GM18870 (cell line): Measurements from ENCODE around the gene OR52H1.
"Not testable (repeated sequence)": the region's sequence is repeated elsewhere in the genome, so short reads cannot be mapped to it uniquely, and the experiment has no call there.

Experiments
- ATAC-seq: cut with Tn5 transposase; IDR thresholded peaks from one replicate; pipeline ENCODE4 v1.9.1; 2021; ENCODE audit warnings: moderate library complexity; ENCODE audit not compliant: unreplicated experiment

The OR52H1 gene

GRCh38 chr11:5548440-5548839 lies at the start of gene OR52H1:
Gene OR52H1 (minus strand): TSS chr11:5548540. CDS start chr11:5545505, 3,035 bp downstream.
- no peak for ATAC-seq

DNA sequence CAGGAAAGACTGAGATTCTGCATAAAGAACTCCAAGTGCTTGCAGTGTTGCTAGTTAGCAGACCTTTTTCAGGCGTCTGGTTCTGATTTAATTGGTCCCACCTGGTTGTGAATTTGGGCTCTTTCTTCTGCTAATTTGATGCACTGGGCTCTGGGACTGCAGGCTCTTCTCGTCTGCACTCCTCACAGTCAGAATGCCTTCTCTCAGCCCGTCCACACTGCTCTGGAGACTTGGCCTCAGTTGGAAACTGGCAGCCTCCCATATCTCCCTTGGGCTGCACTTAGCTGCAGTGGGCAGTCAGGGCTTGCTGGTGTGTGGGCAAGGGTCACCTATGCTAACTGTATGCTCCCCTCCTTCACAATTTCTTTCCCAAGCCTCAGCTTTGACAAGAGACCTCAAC lies 49.6 kb upstream of the OR52H1 start:
- ATAC-seq: no peak

DNA sequence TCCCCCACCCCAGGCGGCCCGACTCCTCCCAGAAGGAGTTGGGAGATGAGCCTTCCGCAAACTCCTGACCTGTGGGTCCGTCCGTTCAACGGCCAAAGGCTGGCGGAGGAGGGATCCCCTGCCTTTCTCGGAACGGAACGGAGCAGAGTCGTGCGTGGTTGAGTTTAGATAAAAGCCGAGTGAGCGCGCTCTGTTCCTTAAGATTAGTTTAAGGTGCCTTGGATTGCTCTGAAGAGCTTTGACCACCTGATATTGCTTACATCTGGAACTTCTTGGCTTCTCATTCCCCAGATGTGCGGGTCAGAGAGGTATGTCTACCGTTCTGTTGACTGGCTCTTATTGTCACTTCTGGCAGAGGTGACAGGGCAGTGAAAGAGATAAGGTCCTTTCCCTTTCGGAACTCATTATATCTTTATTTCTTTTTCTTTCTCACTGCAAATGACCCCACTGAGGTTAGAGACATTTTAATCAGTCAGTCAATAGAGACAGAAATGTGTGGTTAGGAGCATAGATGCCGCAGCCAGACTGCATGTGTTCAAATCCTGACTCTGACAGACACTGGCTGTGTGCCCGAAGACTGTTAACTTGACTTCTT lies 48.4 kb upstream of the OR52H1 start, which contains the start of gene TRIM6:
TRIM6 (plus strand) TSS at position 31 of the 595 bp plus-strand sequence; CDS start at position 292, 261 bp downstream.
- peak; percentile 47 for ATAC-seq

- no peak for ATAC-seq
Measured at GRCh38 chr11:5593146-5593545, 44.8 kb upstream of the OR52H1 start.

DNA sequence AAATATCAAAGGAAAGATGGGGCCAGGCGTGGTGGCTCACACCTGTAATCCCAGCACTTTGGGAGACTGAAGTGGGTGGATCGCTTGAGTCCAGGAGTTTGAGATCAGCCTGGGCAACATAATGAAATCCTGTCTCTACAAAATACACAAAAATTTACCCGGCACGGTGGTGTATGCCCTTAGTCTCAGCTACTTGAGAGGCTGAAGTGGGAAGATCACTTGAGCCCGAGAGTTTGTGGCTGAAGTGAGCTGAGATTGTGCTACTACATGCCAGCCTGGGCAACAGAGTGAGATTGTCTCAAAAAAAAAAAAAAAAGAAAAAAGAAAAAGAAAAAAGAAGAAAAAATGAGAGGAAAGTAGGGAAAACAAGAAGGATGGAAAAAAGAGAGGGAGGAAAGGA lies 44.3 kb upstream of the OR52H1 start:
- ATAC-seq: no peak

- ATAC-seq: no peak
Measured at GRCh38 chr11:5591613-5592012, 43.3 kb upstream of the OR52H1 start.

- ATAC-seq: not testable (repeated sequence)
Measured at GRCh38 chr11:5589906-5590305, 41.6 kb upstream of the OR52H1 start.

GRCh38 chr11:5584458-5584857 lies 36.1 kb upstream of the OR52H1 start:
- ATAC-seq: not testable (repeated sequence)

GRCh38 chr11:5581014-5581413 lies 32.7 kb upstream of the OR52H1 start:
- no peak for ATAC-seq

- no peak for ATAC-seq
Measured at GRCh38 chr11:5580577-5580976, 32.2 kb upstream of the OR52H1 start, which contains the start of gene OR52B6. Gene OR52B6 (plus strand): TSS chr11:5580877. CDS start chr11:5580877, 0 bp downstream.

DNA sequence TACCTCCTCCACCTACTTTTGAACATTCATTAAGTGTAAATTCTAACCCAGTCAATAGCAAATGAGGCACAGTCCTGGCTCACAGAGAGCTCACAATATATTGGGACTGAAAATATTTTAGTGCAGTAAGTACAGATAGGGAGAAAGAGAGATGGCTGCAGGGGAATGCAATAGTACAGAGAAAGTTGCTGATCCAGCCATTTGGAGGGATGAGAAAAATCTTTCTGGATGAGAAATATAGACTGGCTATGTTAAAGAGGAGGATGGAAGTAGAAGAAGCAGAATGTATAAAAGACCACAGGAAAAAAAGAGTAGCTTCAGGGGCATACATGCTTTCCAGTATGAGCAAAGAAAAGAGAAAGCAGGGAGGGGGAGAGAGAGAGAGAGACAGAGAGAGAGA lies 28.8 kb upstream of the OR52H1 start:
- no peak for ATAC-seq

- no peak for ATAC-seq
Measured at GRCh38 chr11:5575152-5575551, 26.8 kb upstream of the OR52H1 start.

- ATAC-seq: no peak
Measured at GRCh38 chr11:5574654-5575053, 26.3 kb upstream of the OR52H1 start.

DNA sequence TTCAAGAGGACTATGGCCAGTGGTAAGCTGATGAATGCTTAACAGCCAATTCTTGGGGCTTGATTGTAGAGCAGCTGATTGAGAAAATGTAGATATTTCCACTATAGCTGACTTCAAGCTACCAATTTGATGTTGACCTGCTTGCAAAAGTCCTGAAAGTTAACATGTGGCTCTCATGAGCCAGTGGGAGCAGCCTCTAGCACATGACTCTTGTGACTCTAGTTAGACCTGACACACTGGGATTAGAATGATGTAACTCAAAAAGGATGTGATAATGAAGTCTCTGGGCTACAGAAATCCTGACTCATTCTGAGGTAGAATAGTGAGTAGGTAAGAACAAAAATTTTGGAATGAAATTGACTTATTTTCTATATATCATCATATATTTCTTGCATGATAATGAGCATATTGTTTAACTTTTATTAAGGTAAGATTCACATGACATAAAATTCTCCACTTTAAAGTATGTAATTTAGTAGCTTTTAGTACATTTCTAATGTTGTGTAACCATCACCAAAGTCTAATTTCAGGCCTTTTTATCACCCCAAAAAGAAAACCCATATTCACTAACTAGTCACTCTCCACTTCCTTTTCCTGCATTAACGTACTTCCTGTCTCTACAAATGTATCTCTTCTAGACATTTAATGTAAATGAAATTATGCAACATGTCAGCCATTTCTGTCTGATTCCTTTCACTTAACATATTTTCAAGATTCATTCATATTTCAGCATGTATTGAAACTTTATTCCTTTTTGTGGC lies 16.1 kb upstream of the OR52H1 start:
- no peak for ATAC-seq

- no peak for ATAC-seq
Measured at GRCh38 chr11:5557751-5558150, 9.4 kb upstream of the OR52H1 start.

- no peak for ATAC-seq
Measured at GRCh38 chr11:5556596-5557188, 8.4 kb upstream of the OR52H1 start.

GRCh38 chr11:5553343-5553742 lies 5.0 kb upstream of the OR52H1 start:
- ATAC-seq: no peak

GRCh38 chr11:5550440-5551095 lies 2.2 kb upstream of the OR52H1 start:
- ATAC-seq: peak; percentile 69

- ATAC-seq: peak; percentile 79
Measured at GRCh38 chr11:5547982-5548381, 358 bp downstream of the OR52H1 start.

DNA sequence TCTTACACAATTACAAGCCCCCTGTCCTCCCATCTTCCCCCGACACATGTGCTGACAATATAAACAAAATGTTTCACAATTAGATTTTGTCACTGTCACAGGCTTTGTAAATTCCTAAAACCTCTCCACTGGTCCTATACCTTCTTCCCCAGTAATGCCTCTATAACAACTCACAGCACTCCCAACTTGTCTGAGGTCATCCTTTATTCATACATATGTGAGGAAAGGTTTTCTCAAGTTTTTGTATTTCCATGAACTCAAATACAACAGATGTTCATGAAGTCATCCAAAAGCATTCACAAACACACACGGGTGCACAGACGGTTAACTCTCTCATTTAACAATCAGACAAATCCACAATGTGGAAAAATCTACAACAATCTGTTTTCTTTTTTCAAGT lies 1.9 kb downstream of the OR52H1 start:
- ATAC-seq: no peak

DNA sequence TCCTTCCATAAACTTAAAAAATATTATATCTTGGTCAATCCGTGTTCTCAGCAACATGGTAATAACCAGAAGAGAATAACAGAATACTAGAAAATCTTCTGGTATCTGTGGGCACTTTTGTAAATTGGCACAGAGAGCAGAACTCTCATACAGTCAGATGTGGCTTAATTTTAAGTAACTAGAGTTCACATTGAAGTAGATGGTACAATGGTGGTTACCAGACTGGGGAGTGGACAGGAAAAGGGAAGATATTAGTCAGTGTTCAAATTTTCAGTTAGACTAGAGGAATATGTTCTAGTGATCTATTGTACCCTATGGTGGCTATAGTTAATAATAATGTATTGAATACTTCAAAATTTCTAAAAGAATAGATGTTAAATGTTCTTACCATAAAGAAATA lies 6.9 kb downstream of the OR52H1 start:
- ATAC-seq: no peak
